Metanephros (tissue), 2 donors: ENCODE data around the gene FAM50A. TPM values are rescaled to one million over a fixed set of nuclear protein-coding genes. Genes with fewer than 3 reads are reported as not detected.

Experiments
- small RNA-seq: library from RNA; depleted of rRNA; stranded (forward); fragments of <200 nt; gene quantifications from one replicate; pipeline ENCODE3, GENCODE V24; 2014; ENCODE audit warnings: low replicate concordance
- total RNA-seq: library from RNA; depleted of rRNA; stranded (reverse); fragments of >200 nt; gene quantifications from one replicate; pipeline ENCODE4 v1.2.3, GENCODE V29; 2014

The FAM50A gene, protein sequence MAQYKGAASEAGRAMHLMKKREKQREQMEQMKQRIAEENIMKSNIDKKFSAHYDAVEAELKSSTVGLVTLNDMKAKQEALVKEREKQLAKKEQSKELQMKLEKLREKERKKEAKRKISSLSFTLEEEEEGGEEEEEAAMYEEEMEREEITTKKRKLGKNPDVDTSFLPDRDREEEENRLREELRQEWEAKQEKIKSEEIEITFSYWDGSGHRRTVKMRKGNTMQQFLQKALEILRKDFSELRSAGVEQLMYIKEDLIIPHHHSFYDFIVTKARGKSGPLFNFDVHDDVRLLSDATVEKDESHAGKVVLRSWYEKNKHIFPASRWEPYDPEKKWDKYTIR
- 26.0 TPM for total RNA-seq

GRCh38 chrX:154443992-154444754, at the start of gene FAM50A:
FAM50A (plus strand) TSS chrX:154444141; CDS start chrX:154444236, 95 bp downstream.

DNA sequence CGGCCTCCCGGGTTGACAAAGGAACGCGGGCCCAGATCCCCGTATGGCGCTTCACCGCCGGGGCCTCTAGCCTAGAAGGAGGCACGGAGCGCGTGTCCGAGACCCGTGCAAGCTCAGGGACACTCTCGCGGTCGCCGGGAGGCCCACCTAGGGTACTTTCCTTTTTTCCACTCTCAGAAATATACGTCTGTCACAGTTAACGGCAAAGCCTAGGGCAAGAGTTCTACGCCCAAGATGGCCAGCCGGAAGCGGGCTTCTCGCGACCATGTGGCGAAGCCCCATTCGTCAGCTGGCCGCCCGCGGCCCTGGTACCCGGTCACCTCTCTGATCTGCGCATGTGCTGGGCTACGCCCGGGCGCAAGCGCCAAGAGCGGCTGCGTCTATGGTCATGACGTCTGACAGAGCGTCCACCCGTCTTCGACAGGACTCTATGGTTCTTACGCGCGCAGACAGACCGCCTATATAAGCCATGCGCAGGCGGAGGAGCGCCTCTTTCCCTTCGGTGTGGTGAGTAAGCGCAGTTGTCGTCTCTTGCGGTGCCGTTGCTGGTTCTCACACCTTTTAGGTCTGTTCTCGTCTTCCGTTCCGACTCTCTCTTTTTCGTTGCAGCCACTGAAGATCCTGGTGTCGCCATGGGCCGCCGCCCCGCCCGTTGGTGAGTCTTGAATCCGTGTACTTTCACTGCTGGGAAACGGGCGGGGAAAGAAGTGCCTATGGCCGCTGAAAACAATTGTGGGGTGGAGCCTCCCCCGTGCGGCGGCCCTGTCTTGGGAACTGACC, 45.9 kb upstream of the FAM50A start, which contains the start of gene RPL10:
Gene RPL10, plus strand, starts transcription at position 490 of the 780 bp plus-strand sequence. Its CDS starts 143 bp downstream, at position 633.

GRCh38 chrX:154409222-154409871, 34.6 kb upstream of the FAM50A start, which contains the start of gene DNASE1L1:
DNASE1L1 (minus strand) TSS chrX:154409254; CDS start chrX:154405568, 3,686 bp downstream.

DNA sequence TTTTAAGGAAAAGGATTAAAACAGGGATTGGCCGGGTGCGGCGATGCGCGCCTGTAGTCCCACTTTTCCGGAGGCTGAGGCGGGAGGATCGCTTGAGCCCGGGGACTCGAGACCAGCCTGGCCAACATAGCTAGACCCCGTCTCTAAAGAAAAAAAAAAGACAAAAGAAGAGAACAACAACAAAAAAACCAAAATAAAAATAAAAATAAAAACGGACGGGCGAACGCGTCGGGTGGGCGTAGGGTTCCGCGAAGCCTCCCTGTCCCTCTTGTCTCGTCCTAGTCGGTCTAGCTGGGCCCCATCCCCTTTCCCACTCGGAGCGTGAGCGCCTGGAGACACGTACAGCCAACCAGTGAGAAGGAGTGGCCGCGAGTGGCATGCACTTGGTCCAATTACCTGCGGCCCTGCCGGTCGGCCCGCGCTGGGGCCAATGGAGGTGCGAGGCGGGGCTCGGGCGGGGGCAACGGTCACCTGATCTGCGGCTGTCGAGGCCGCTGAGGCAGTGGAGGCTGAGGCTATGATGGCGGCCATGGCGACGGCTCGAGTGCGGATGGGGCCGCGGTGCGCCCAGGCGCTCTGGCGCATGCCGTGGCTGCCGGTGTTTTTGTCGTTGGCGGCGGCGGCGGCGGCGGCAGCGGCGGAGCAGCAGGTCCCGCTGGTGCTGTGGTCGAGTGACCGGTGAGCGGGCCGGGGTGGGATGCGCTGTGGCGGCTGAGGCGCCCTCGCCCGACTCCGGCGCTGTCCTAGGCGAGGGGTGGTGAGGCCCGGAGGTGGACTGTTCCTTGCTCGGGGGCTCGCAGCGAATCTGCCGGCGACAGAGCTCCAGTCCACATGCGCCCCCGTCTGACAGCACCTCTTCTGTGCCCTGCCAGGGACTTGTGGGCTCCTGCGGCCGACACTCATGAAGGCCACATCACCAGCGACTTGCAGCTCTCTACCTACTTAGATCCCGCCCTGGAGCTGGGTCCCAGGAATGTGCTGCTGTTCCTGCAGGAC, 15.5 kb upstream of the FAM50A start, which contains the start of gene ATP6AP1:
Gene ATP6AP1, plus strand, starts transcription at position 502 of the 996 bp plus-strand sequence. Its CDS starts 16 bp downstream, at position 518.

DNA sequence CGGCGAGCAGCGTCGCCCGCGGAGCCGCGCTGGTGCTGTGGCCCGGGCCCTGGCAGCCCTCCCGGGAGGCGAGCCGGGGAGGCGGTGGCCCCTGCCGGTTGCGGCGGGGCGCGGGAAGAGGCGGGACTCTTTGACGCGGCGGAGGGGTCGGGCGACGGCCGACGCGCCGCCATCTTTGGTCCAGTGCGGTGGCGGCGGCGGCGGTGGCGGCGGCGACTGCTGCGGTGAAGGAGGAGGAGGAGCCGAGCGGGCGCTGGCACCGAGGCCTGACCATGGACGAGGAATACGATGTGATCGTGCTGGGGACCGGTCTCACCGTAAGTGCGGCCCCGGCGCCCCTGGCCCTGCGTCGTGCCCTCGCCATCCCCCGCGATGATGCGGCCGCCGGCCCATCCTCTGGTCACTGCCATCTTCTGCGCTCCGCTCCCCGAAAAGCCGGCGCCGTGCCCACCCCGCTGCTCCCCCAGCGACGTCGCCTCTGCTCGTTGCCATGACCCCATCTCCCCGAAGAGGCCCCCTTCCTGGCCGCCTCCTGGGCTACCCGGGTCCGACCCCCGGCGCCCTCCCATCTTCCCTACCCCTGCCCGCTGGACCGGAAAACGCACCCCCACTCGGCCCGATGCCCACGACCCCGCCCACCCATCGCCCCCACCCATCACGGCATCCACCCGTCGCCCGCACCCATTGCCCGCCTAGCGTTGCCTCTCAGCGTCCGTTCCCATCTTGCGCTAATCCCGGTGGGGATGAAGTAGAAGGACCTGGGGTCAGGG, 6.8 kb upstream of the FAM50A start, which contains the start of gene GDI1:
Gene GDI1, plus strand, starts transcription at position 172 of the 770 bp plus-strand sequence. Its CDS starts 101 bp downstream, at position 273.

DNA sequence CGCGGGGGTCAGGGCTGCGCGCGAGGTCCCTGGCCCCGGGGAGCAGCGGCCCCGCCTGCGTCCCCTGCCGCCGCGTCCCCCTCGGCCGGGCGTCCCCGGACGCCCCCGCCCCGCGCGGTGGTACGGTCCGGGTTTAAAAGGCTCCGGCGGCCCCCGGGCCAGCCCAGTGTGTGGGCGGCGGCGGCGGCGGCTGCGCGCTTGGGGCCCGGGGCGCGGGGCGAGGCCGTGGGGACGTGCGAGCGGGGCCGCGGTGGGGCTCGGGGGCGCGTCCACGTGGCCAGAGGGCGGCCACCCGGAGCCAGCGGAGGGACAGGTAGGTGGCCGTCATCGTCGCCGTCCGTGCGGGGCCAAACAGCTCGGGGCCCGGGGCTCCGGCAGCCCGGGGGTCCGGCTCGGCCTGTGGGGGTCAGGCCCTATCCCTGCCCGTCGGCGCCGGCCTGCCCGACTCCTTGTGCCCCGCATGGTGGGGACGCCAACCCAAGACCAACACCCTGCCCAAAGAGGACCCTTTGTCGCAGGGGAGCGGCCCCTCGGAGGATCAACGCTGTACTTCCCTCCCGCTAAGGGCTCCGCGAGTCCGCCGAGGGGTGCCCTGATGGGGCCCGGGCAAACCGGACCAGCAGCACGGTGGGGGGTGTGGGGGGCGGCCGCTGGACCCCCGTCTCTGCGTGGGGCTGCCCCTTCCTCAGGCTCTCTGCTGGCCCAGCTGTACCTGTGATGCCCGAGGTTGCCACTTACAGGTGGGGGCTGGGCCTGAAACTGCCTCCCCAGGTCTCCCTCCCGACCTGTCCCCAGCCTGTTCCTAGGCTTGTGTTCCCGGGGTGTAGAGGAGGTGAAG, 14.4 kb downstream of the FAM50A start, which contains the start of gene PLXNA3:
Gene PLXNA3, plus strand, starts transcription at position 166 of the 838 bp plus-strand sequence. CDS start 1,903 bp downstream, outside the sequence.

DNA sequence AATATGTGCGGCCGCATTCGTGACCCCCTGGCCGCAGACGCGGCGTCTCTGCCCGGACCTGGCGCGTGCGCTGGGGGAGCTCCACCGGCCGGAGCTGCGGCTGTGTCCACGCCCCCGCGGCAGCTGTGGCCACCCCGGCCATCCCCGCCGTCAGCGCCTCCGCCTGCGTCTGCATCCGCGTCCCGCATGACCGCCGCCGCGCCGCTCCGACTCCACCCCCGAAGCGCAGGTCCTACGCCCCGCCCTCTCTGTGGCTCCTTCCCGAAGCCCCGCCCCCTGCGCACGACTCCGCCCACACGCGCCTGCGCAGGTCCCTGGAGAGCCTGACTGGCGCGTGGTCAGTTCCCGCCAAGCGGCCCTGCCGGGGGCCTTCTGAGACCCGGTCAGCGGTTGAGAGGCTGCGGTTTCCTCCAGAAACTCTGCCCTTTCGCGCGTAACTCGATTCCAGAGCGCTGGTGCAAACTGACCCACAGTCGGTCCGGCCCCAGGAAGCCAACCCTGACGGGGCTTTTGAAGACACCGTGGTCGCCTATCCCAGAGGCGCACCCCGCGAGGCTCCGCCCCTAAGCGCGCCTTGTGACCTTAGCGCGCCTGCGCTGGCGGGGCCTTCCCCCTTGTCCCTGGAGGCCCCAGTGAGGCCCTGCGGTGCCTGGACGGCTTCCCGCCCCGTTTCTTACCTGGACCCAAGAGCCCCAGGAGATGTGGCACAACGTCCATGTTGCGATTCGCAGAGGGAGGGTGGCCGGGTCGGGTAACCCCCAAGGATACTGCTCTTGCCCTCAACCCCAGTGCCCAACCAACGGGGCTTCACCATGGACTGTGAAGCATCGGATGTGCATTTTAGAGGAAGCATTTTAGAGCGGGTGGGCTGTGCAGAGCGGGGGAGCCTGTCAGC, 35.0 kb downstream of the FAM50A start, which contains the start of gene LAGE3:
Gene LAGE3, minus strand, starts transcription at position 554 of the 895 bp plus-strand sequence. Its CDS starts 366 bp downstream, at position 188.

GRCh38 chrX:154486396-154487207, 42.7 kb downstream of the FAM50A start, which contains the start of gene UBL4A:
UBL4A (minus strand) TSS chrX:154486615; CDS start chrX:154486584, 31 bp downstream.

GRCh38 chrX:154490414-154491083, 46.6 kb downstream of the FAM50A start, which contains the start of gene SLC10A3:
SLC10A3 (minus strand) TSS chrX:154490629; CDS start chrX:154488940, 1,689 bp downstream.

Small RNA genes lying within 50 kb of the gene (small RNA-seq; reads per million reads assigned to genes)
- gene MIR6858 (0.09 reads per million), gene RN7SL697P (not detected), gene SNORA70 (not detected)

Other genes with a start within 250 kb of the FAM50A start
- not detected for gene OPN1MW2, start 224.4 kb upstream of the FAM50A start, total RNA-seq
- gene OPN1MW3, start 186.6 kb upstream of the FAM50A start, total RNA-seq, result not detected
- not detected for gene TEX28, start 149.0 kb upstream of the FAM50A start, total RNA-seq
- gene TKTL1, start 148.3 kb upstream of the FAM50A start, total RNA-seq, result 0.18 TPM
- 813 TPM for gene FLNA, start 69.5 kb upstream of the FAM50A start, total RNA-seq
- gene EMD, start 64.8 kb upstream of the FAM50A start, total RNA-seq, result 61.3 TPM
- gene RPL10, start 45.8 kb upstream of the FAM50A start, total RNA-seq, result 2,753 TPM
- 27.1 TPM for gene DNASE1L1, start 34.9 kb upstream of the FAM50A start, total RNA-seq
- gene TAFAZZIN, start 32.6 kb upstream of the FAM50A start, total RNA-seq, result 35.7 TPM
- 106 TPM for gene ATP6AP1, start 15.5 kb upstream of the FAM50A start, total RNA-seq
- gene GDI1, start 7.0 kb upstream of the FAM50A start, total RNA-seq, result 103 TPM
- 28.7 TPM for gene PLXNA3, start 14.1 kb downstream of the FAM50A start, total RNA-seq
- gene LAGE3, start 35.1 kb downstream of the FAM50A start, total RNA-seq, result 11.6 TPM
- gene UBL4A, start 42.5 kb downstream of the FAM50A start, total RNA-seq, result 31.4 TPM
- gene SLC10A3, start 46.5 kb downstream of the FAM50A start, total RNA-seq, result 17.9 TPM
- gene FAM3A, start 72.1 kb downstream of the FAM50A start, total RNA-seq, result 23.9 TPM
- 31.3 TPM for gene G6PD, start 102.7 kb downstream of the FAM50A start, total RNA-seq
- gene IKBKG, start 103.5 kb downstream of the FAM50A start, total RNA-seq, result 14.5 TPM
- not detected for gene CTAG1A, start 141.0 kb downstream of the FAM50A start, total RNA-seq
- gene CTAG1B, start 175.1 kb downstream of the FAM50A start, total RNA-seq, result not detected
- gene CTAG2, start 209.4 kb downstream of the FAM50A start, total RNA-seq, result not detected